ENCODE data around the gene FHL1.

FHL1 gene

DNA sequence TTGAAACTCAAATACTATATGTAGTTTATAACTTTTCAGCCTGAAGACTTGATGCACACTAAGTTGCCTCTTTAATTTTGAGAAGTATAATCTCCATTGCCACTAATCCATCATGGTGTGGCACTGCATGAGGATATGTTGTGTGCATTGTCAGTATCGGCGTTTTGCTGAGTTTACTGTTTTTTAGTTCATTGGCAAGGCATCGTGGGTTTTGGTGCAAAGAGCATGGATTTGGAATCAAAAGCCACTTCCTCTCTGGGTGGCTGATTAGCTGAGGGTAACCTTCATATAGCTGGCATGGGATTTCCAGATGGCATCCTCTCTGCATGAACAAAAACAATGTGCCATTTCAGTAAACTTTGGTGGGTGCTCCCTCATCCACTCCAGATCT, 38.7 kb downstream of the FHL1 start:
- no peak overlapping the region for H3K9ac ChIP-seq (ENCODE audit: low read depth, low read length)

DNA sequence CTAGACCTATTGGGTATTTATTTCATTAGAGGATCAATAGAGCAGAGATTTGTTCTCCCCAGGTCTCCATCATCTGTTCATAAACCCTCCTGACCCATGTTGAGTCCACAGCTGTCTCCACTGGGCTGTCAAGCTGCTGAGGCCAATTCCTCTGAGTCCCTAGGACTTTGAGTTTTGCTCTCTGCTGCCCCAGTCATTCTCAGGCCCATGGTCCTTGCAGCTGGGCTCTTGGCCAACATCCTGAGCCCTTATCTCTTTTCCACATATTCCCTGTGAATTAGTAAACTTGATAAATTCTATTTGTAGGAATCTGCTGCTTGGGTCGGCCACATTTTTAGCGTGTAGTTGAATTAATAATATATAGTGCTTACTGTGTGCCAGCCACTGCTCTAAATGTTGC, 41.9 kb downstream of the FHL1 start:
- no peaks in the 10 kb centered on the region for H3K36me3 ChIP-seq (ENCODE audit: insufficient read depth, low read length)
- no peaks in the 10 kb centered on the region for H3K79me2 ChIP-seq (ENCODE audit: insufficient read depth, low read length)
- TF ChIP-seq, protein P1, sequence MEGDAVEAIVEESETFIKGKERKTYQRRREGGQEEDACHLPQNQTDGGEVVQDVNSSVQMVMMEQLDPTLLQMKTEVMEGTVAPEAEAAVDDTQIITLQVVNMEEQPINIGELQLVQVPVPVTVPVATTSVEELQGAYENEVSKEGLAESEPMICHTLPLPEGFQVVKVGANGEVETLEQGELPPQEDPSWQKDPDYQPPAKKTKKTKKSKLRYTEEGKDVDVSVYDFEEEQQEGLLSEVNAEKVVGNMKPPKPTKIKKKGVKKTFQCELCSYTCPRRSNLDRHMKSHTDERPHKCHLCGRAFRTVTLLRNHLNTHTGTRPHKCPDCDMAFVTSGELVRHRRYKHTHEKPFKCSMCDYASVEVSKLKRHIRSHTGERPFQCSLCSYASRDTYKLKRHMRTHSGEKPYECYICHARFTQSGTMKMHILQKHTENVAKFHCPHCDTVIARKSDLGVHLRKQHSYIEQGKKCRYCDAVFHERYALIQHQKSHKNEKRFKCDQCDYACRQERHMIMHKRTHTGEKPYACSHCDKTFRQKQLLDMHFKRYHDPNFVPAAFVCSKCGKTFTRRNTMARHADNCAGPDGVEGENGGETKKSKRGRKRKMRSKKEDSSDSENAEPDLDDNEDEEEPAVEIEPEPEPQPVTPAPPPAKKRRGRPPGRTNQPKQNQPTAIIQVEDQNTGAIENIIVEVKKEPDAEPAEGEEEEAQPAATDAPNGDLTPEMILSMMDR (IDR thresholded peaks at IDR 0.05; ENCODE audit: borderline replicate concordance, extremely low read depth, low read length, poor library complexity, severe bottlenecking), result no peak
- TF ChIP-seq EZH2 (IDR thresholded peaks at IDR 0.05; ENCODE audit: borderline replicate concordance, low read depth, low read length, severe bottlenecking), result no peak
- ATAC-seq (ENCODE audit: insufficient read depth, low read depth), result no peak
- no peak overlapping the region for H3K9ac ChIP-seq (ENCODE audit: low read depth, low read length)
- H3K4me3 ChIP-seq (ENCODE audit: low read depth in 1 of 2, low read length in 2 of 2), result no peak overlapping the region
- H3K4me1 ChIP-seq (ENCODE audit: insufficient read depth, low read length), result no peaks in the 10 kb centered on the region
- H3K27ac ChIP-seq (ENCODE audit: low read length), result no peak overlapping the region
- no peak overlapping the region for H2AFZ ChIP-seq (ENCODE audit: low read depth, low read length)
- H3K4me2 ChIP-seq (ENCODE audit: insufficient read depth, low read length), result no peak overlapping the region
- no peak for DNase-seq
- H4K20me1 ChIP-seq (ENCODE audit: insufficient read depth, low read length), result no peaks in the 10 kb centered on the region
- H3K27me3 ChIP-seq (ENCODE audit: insufficient read depth, low read length, poor library complexity), result no peaks in the 10 kb centered on the region
- H3K9me3 ChIP-seq (ENCODE audit: insufficient read depth, low read length, severe bottlenecking), result no peaks in the 10 kb centered on the region

More for the DNA sequence above, 38.7 kb downstream of the FHL1 start:
- Histone ChIP-seq H3K4me2 (ENCODE audit: insufficient read depth, low read length) (no peak overlapping the region), H3K36me3 (ENCODE audit: insufficient read depth, low read length) (no peaks in the 10 kb centered on the region), H3K4me1 (ENCODE audit: insufficient read depth, low read length) (no peaks in the 10 kb centered on the region), H2AFZ (ENCODE audit: low read depth, low read length) (no peak overlapping the region), H3K27ac (ENCODE audit: low read length) (no peak overlapping the region), H3K79me2 (ENCODE audit: insufficient read depth, low read length) (no peaks in the 10 kb centered on the region), H3K27me3 (ENCODE audit: insufficient read depth, low read length, poor library complexity) (no peaks in the 10 kb centered on the region), H4K20me1 (ENCODE audit: insufficient read depth, low read length) (no peaks in the 10 kb centered on the region), H3K9me3 (ENCODE audit: insufficient read depth, low read length, severe bottlenecking) (no peaks in the 10 kb centered on the region), H3K4me3 (ENCODE audit: low read depth in 1 of 2, low read length in 2 of 2) (no peak overlapping the region)
- ATAC-seq (ENCODE audit: insufficient read depth, low read depth), result no peak
- TF ChIP-seq, protein P1 (IDR thresholded peaks at IDR 0.05; ENCODE audit: borderline replicate concordance, extremely low read depth, low read length, poor library complexity, severe bottlenecking), result no peak
- TF ChIP-seq EZH2 (IDR thresholded peaks at IDR 0.05; ENCODE audit: borderline replicate concordance, low read depth, low read length, severe bottlenecking), result no peak
- DNase-seq, result no peak

DNA sequence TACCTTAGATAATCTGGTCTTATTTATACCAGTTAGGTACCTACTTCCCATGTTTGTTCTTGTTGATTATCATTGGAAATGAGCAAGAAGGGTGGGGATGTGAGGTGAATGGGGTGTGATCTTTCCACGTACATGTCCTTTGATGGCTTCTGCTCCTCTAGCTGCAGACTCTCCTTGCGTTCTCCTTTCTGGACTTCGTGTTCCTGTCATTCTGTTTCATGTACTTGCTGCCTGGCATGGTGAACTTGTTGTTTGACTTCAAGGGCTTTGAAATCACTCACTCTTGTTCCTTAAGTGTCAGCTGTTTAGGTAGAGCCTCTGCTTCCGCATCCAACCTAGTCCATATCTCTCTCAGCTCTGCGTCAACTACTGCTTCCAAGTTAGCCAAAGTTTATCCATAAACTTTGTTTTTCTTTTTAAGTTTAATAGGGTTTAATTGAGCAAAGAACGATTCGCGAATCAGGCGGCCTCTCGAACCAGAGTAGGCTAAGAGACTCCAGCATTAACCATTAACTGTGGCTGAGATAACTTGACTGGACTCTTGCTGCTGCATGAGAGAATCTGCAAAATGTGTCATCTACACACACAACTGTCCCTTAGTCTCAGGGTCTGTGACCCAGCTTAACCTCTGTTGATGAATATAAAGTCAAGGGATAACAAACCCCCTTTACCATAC, 42.8 kb downstream of the FHL1 start:
- Histone ChIP-seq H3K4me1 (ENCODE audit: insufficient read depth, low read length) (no peaks in the 10 kb centered on the region), H3K27ac (ENCODE audit: low read length) (no peak overlapping the region), H3K36me3 (ENCODE audit: insufficient read depth, low read length) (no peaks in the 10 kb centered on the region), H4K20me1 (ENCODE audit: insufficient read depth, low read length) (no peaks in the 10 kb centered on the region), H3K9me3 (ENCODE audit: insufficient read depth, low read length, severe bottlenecking) (no peaks in the 10 kb centered on the region), H3K4me2 (ENCODE audit: insufficient read depth, low read length) (no peak overlapping the region), H3K79me2 (ENCODE audit: insufficient read depth, low read length) (no peaks in the 10 kb centered on the region), H3K27me3 (ENCODE audit: insufficient read depth, low read length, poor library complexity) (no peaks in the 10 kb centered on the region), H2AFZ (ENCODE audit: low read depth, low read length) (no peak overlapping the region), H3K9ac (ENCODE audit: low read depth, low read length) (no peak overlapping the region), H3K4me3 (ENCODE audit: low read depth in 1 of 2, low read length in 2 of 2) (no peak overlapping the region)
- DNase-seq, result no peak
- no peak for ATAC-seq (ENCODE audit: insufficient read depth, low read depth)
- TF ChIP-seq, protein P1 (IDR thresholded peaks at IDR 0.05; ENCODE audit: borderline replicate concordance, extremely low read depth, low read length, poor library complexity, severe bottlenecking), result no peak
- no peak for TF ChIP-seq EZH2 (IDR thresholded peaks at IDR 0.05; ENCODE audit: borderline replicate concordance, low read depth, low read length, severe bottlenecking)
